Measurements from ENCODE around the gene RNF130. TPM values are rescaled to one million over a fixed set of nuclear protein-coding genes. Genes with fewer than 3 reads are reported as not detected.

The RNF130 gene
- total RNA-seq, 4 donors from 2014 or later: 84.7 to 105 (median 98.5) TPM

GRCh38 chr5:179926657-179927056 is 144.9 kb downstream of the RNF130 start:
- H3K4me1 ChIP-seq: no peaks in the 10 kb centered on the region

GRCh38 chr5:179923436-179923835 is 148.1 kb downstream of the RNF130 start:
- TF ChIP-seq POLR2A (IDR thresholded peaks at IDR 0.05) (no peak), EP300 (IDR thresholded peaks at IDR 0.05) (no peak), POLR2AphosphoS5 (IDR thresholded peaks at IDR 0.05) (no peak)
- TF ChIP-seq, protein P1, sequence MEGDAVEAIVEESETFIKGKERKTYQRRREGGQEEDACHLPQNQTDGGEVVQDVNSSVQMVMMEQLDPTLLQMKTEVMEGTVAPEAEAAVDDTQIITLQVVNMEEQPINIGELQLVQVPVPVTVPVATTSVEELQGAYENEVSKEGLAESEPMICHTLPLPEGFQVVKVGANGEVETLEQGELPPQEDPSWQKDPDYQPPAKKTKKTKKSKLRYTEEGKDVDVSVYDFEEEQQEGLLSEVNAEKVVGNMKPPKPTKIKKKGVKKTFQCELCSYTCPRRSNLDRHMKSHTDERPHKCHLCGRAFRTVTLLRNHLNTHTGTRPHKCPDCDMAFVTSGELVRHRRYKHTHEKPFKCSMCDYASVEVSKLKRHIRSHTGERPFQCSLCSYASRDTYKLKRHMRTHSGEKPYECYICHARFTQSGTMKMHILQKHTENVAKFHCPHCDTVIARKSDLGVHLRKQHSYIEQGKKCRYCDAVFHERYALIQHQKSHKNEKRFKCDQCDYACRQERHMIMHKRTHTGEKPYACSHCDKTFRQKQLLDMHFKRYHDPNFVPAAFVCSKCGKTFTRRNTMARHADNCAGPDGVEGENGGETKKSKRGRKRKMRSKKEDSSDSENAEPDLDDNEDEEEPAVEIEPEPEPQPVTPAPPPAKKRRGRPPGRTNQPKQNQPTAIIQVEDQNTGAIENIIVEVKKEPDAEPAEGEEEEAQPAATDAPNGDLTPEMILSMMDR (IDR thresholded peaks at IDR 0.05): no peak
- no peaks in the 10 kb centered on the region for H3K9me3 ChIP-seq
- H3K4me1 ChIP-seq: no peaks in the 10 kb centered on the region
- ATAC-seq: no peak
- no peaks in the 10 kb centered on the region for H3K36me3 ChIP-seq
- no peak overlapping the region for H3K27ac ChIP-seq
- 74 to 84% methylated on average over 6 of the region's 6 CpGs for WGBS, 2 donors (ENCODE audit: low coverage in 1 of 2)
- H3K4me3 ChIP-seq: no peak overlapping the region
- H3K27me3 ChIP-seq: no peaks in the 10 kb centered on the region

More at GRCh38 chr5:179926657-179927056, 144.9 kb downstream of the RNF130 start:
- H3K27me3 ChIP-seq: no peaks in the 10 kb centered on the region
- no peaks in the 10 kb centered on the region for H3K36me3 ChIP-seq
- TF ChIP-seq, protein P1 (IDR thresholded peaks at IDR 0.05): no peak
- TF ChIP-seq POLR2A (IDR thresholded peaks at IDR 0.05) (no peak), POLR2AphosphoS5 (IDR thresholded peaks at IDR 0.05) (no peak), EP300 (IDR thresholded peaks at IDR 0.05) (no peak)
- H3K4me3 ChIP-seq: no peak overlapping the region
- ATAC-seq: no peak
- no peaks in the 10 kb centered on the region for H3K9me3 ChIP-seq
- no peak overlapping the region for H3K27ac ChIP-seq
- WGBS, 2 donors (ENCODE audit: low coverage in 1 of 2): 83% methylated on average over 2 to 6 of the region's 8 CpGs

- no peak overlapping the region for H3K27ac ChIP-seq
- 78 to 94% methylated on average over 3 to 4 of the region's 4 CpGs for WGBS, 2 donors (ENCODE audit: low coverage in 1 of 2)
- no peak for ATAC-seq
- no peak overlapping the region for H3K4me3 ChIP-seq
- no peaks in the 10 kb centered on the region for H3K36me3 ChIP-seq
- H3K27me3 ChIP-seq: no peaks in the 10 kb centered on the region
- TF ChIP-seq POLR2A (IDR thresholded peaks at IDR 0.05) (no peak), EP300 (IDR thresholded peaks at IDR 0.05) (no peak), POLR2AphosphoS5 (IDR thresholded peaks at IDR 0.05) (no peak)
- TF ChIP-seq, protein P1 (IDR thresholded peaks at IDR 0.05): no peak
- H3K4me1 ChIP-seq: no peaks in the 10 kb centered on the region
- H3K9me3 ChIP-seq: no peaks in the 10 kb centered on the region
Observed at GRCh38 chr5:179920175-179920574, 151.4 kb downstream of the RNF130 start.

- H3K4me3 ChIP-seq: no peak overlapping the region
- no peaks in the 10 kb centered on the region for H3K4me1 ChIP-seq
- ATAC-seq: no peak
- no peaks in the 10 kb centered on the region for H3K36me3 ChIP-seq
- WGBS, 2 donors (ENCODE audit: low coverage in 1 of 2): 81% methylated on average over 3 of the region's 20 CpGs; no CpG with 5 or more reads in 1 of the 2 donors
- TF ChIP-seq POLR2AphosphoS5 (IDR thresholded peaks at IDR 0.05): no peak
- TF ChIP-seq EP300 (IDR thresholded peaks at IDR 0.05): no peak
- TF ChIP-seq, protein P1 (IDR thresholded peaks at IDR 0.05): no peak
- TF ChIP-seq POLR2A (IDR thresholded peaks at IDR 0.05): no peak
- no peaks in the 10 kb centered on the region for H3K9me3 ChIP-seq
- no peak overlapping the region for H3K27ac ChIP-seq
- H3K27me3 ChIP-seq: no peaks in the 10 kb centered on the region
Observed at GRCh38 chr5:179919487-179920060, 152.0 kb downstream of the RNF130 start.

DNA sequence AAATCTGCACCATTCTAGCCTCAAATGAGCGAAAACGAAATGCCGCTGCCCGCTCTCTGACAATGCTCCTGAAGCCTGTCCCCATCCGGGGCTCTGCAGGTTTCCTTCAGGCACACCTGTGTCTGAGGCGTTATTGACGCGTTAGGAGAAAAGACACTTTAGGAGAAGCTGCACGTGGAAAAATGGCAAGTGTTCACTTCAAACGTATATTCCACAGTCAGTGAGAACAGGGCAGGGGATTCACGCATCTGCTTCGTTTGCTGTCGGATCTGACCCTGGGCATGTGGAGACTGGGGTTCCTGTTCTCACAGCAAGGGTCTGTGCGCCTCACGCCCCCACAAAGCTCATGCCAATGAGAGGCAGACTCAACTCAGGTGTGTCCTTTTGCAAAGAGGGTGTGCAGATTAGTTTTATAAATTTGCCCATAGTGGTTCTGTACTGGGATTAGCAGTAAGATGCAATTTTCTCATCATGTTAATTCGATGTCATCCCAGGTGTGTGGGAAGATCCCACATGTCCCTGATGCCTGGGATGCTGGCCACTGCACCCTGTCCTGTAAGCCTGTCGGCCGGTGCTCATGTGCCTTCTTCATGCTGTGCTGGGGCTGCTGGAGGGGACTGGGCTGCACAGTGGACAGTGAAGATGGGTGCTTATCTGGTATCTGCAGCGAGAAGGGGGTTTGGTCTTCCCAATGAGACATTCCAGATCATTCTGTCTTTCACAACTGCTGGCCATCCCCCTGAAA is 152.6 kb downstream of the RNF130 start:
- Histone ChIP-seq H3K9me3 (no peaks in the 10 kb centered on the region), H3K36me3 (no peaks in the 10 kb centered on the region), H3K27me3 (no peaks in the 10 kb centered on the region), H3K4me3 (no peak overlapping the region), H3K4me1 (no peaks in the 10 kb centered on the region), H3K27ac (no peak overlapping the region)
- no peak for TF ChIP-seq POLR2A (IDR thresholded peaks at IDR 0.05)
- no peak for TF ChIP-seq POLR2AphosphoS5 (IDR thresholded peaks at IDR 0.05)
- TF ChIP-seq, protein P1 (IDR thresholded peaks at IDR 0.05): no peak
- no peak for TF ChIP-seq EP300 (IDR thresholded peaks at IDR 0.05)
- no peak for ATAC-seq
- WGBS, 2 donors (ENCODE audit: low coverage in 1 of 2): 88 to 90% methylated on average over 12 to 13 of the region's 19 CpGs
